ENCODE measurements around the gene ENOX2.

The ENOX2 gene

DNA sequence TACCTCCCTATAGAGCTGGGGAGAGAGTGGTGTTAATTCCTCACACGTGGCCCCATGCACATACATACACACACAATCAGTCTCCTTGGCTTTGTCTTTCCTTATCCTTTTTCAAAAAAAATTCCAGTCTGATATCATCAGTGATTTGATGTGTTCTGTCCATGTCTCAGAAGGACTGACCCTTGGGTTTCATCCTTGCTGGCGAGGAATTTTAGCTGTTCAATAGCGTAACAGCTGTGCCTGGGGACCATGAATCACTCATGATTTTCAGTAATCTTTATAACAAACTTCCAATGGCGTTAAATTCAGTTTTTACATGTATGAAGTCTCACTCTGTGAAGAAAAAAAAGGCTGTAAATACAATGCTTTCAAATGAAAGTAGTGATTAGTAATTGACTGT lies 296.6 kb downstream of the ENOX2 start:
- DNase-seq: no peak

- no peak for DNase-seq
Observed at GRCh38 chrX:130604882-130605281, 298.1 kb downstream of the ENOX2 start.

DNA sequence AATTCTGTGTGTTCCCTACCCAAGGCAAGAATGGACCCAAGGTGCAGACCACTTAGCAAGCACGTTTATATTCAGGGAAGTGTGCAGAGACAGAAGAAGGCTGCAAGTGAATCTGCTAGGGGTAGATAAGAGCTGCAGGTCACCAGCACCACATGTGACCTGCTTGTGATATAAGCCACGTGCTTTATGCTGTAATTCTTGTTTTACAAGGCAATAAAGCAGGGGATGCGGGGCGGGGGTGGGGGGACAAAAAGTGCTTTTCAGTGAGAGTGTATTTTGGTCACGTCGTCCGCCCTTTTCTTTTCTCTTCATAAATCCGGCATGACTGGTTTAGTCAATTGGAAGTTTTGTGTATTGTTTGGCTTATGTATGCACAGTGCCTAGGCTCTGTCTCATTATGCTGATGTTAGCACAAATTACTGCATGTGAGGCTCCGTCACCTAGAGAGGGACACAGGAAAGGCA lies 308.5 kb downstream of the ENOX2 start:
- DNase-seq: no peak

DNA sequence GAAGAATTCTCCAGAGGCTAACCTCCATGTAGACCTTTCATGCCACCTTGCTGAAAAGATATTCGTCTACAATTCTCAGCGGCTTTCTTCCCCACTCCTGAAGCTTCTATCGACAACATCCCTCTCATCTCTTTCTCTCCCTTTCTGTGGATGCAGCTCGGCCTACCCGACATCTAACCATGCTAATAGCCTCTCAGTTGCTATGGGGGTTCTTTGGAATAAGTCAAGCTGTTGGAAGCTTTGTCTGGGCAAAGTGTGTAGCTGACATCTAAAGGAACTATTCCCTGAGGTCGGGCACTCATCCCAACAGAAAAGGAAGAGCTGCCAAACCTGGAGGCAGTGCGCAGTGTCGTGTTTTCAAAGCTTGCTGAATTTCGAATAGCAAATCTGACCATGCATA lies 309.1 kb downstream of the ENOX2 start:
- DNase-seq: no peak

GRCh38 chrX:130592204-130592603 lies 310.8 kb downstream of the ENOX2 start:
- no peak for DNase-seq

- DNase-seq: no peak
Observed at GRCh38 chrX:130578906-130579305, 324.1 kb downstream of the ENOX2 start.

DNA sequence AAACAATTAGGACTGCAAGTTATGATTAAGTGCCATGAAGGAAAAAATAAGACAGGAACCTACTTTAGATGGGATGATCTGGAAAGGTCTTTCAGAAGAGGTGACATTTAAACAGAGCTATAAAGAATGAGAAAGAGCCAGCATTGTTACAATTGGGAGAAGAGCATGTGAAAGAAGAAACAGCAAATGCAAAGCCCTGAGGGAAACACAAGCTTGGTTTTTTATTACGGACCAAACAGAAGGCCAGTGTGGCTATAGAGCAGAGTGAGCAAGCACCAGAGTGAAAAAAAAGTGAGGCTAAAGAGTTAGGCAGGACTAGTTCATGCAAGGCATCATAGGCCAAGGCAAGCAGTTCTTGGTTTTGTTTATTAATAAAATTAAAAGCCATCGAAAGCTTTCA lies 325.6 kb downstream of the ENOX2 start:
- DNase-seq: no peak

DNA sequence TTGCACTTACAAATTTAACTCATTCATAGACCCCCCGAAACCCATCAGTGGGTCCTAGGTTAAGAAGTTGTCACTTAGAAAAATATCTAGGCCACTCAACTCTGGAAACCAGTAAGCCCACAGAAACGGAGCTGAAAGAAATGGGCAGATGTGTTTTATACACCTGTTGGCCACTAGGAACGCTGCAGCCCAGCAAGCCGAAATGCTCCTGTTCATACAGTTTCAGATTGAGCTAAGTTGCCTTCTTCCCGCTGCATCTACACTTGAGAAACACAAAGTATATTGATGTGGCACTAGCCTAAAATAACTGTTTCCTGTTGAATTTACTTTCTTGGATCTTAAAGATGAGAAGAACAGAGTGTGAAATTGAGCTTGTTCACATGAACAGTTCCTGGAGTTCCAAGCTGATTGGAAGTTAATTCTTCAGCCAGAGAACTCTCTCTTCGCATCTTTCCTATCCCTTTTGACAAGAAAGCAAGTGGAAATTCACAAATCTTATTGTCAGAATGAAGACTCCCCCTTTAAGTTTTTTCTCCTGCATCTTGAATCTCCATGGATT lies 327.1 kb downstream of the ENOX2 start:
- DNase-seq: peak; percentile 26 to 35 (median 28)

Measured in suppressor macrophage treated with lipopolysaccharide for 1 hour (primary cell).